HG03135 (cell line): ENCODE data around the gene SLIT3.
"Not testable (repeated sequence)": the region's sequence is repeated elsewhere in the genome, so short reads cannot be mapped to it uniquely, and the experiment has no call there.

Experiments used
- ATAC-seq: cut with Tn5 transposase; IDR thresholded peaks from one replicate; pipeline ENCODE4 v1.9.1; 2021; ENCODE audit warnings: mild to moderate bottlenecking, moderate library complexity; ENCODE audit not compliant: unreplicated experiment

Gene SLIT3

GRCh38 chr5:169222934-169223594 lies 77.9 kb downstream of the SLIT3 start:
- ATAC-seq: no peak

- ATAC-seq: no peak
These were observed 79.4 kb downstream of the SLIT3 start for GRCh38 chr5:169221519-169221918.

GRCh38 chr5:169219961-169220360 lies 81.0 kb downstream of the SLIT3 start:
- ATAC-seq: no peak

GRCh38 chr5:169219351-169219750 lies 81.6 kb downstream of the SLIT3 start:
- ATAC-seq: no peak

GRCh38 chr5:169218861-169219260 lies 82.1 kb downstream of the SLIT3 start:
- no peak for ATAC-seq

- ATAC-seq: no peak
These were observed 82.8 kb downstream of the SLIT3 start for GRCh38 chr5:169218176-169218575.

- ATAC-seq: no peak
These were observed 84.1 kb downstream of the SLIT3 start for GRCh38 chr5:169216866-169217265.

- ATAC-seq: no peak
These were observed 87.5 kb downstream of the SLIT3 start for GRCh38 chr5:169213479-169213878.

GRCh38 chr5:169211761-169212160 lies 89.2 kb downstream of the SLIT3 start:
- ATAC-seq: not testable (repeated sequence)

GRCh38 chr5:169204788-169205400 lies 96.0 kb downstream of the SLIT3 start:
- ATAC-seq: no peak

- ATAC-seq: no peak
These were observed 98.0 kb downstream of the SLIT3 start for GRCh38 chr5:169202969-169203368.

GRCh38 chr5:169201597-169201996 lies 99.3 kb downstream of the SLIT3 start:
- ATAC-seq: no peak

- no peak for ATAC-seq
These were observed 100.7 kb downstream of the SLIT3 start for GRCh38 chr5:169200125-169200778.

GRCh38 chr5:169197343-169197742 lies 103.6 kb downstream of the SLIT3 start:
- ATAC-seq: no peak

GRCh38 chr5:169196059-169196458 lies 104.9 kb downstream of the SLIT3 start:
- no peak for ATAC-seq

GRCh38 chr5:169195601-169196000 lies 105.3 kb downstream of the SLIT3 start:
- no peak for ATAC-seq

- no peak for ATAC-seq
These were observed 108.4 kb downstream of the SLIT3 start for GRCh38 chr5:169192536-169192935.

GRCh38 chr5:169190849-169191248 lies 110.1 kb downstream of the SLIT3 start:
- no peak for ATAC-seq

GRCh38 chr5:169185626-169186025 lies 115.3 kb downstream of the SLIT3 start:
- no peak for ATAC-seq

- no peak for ATAC-seq
These were observed 117.4 kb downstream of the SLIT3 start for GRCh38 chr5:169183576-169183975.

- no peak for ATAC-seq
These were observed 118.1 kb downstream of the SLIT3 start for GRCh38 chr5:169182797-169183196.

GRCh38 chr5:169181814-169182213 lies 119.1 kb downstream of the SLIT3 start:
- no peak for ATAC-seq
